ENCODE results near the gene CALML6. TPM values are rescaled to one million over a fixed set of nuclear protein-coding genes. Genes with fewer than 3 reads are reported as not detected.

CALML6 gene
- total RNA-seq, 2 donors from 2014 or later, result not detected

- Histone ChIP-seq H3K36me3 (no peaks in the 10 kb centered on the region), H3K4me1 (ENCODE audit: control insufficient read depth in 1 of 2, low read depth in 2 of 2) (peaks cover 5 to 11% of the 10 kb centered on the region in 2 donors), H3K27ac (no peak overlapping the region), H3K27me3 (replicated peaks; ENCODE audit: insufficient read depth) (peaks cover 5% of the 10 kb centered on the region), H3K4me3 (no peak overlapping the region), H3K9me3 (no peaks in the 10 kb centered on the region)
- no peak for ATAC-seq (ENCODE audit: insufficient number of reproducible peaks, low FRiP score, low read depth)
- no peak for TF ChIP-seq CTCF (IDR thresholded peaks at IDR 0.05)
- DNase-seq (ENCODE audit: low spot score), result no peak
These were observed 48.5 kb downstream of the CALML6 start for GRCh38 chr1:1963570-1963969.

GRCh38 chr1:1964811-1965210, 49.8 kb downstream of the CALML6 start:
- Histone ChIP-seq H3K36me3 (no peaks in the 10 kb centered on the region), H3K27ac (no peak overlapping the region), H3K4me1 (ENCODE audit: control insufficient read depth in 1 of 2, low read depth in 2 of 2) (peaks cover 4 to 8% of the 10 kb centered on the region in 2 donors), H3K4me3 (no peak overlapping the region), H3K27me3 (replicated peaks; ENCODE audit: insufficient read depth) (peaks cover 5% of the 10 kb centered on the region), H3K9me3 (no peaks in the 10 kb centered on the region)
- no peak for DNase-seq (ENCODE audit: low spot score)
- no peak for TF ChIP-seq CTCF (IDR thresholded peaks at IDR 0.05)
- no peak for ATAC-seq (ENCODE audit: insufficient number of reproducible peaks, low FRiP score, low read depth)

- TF ChIP-seq CTCF (IDR thresholded peaks at IDR 0.05), result no peak
- DNase-seq (ENCODE audit: low spot score) (no peak), ATAC-seq (ENCODE audit: insufficient number of reproducible peaks, low FRiP score, low read depth) (no peak)
- Histone ChIP-seq H3K27me3 (replicated peaks; ENCODE audit: insufficient read depth) (peaks cover under 1% of the 10 kb centered on the region), H3K36me3 (no peaks in the 10 kb centered on the region), H3K4me3 (no peak overlapping the region), H3K4me1 (ENCODE audit: control insufficient read depth in 1 of 2, low read depth in 2 of 2) (peaks cover 0 to under 1% of the 10 kb centered on the region in 2 donors), H3K9me3 (no peaks in the 10 kb centered on the region), H3K27ac (no peak overlapping the region)
These were observed 50.5 kb downstream of the CALML6 start for GRCh38 chr1:1965546-1965945.

- Histone ChIP-seq H3K27me3 (replicated peaks; ENCODE audit: insufficient read depth) (no peaks in the 10 kb centered on the region), H3K9me3 (no peaks in the 10 kb centered on the region), H3K4me1 (ENCODE audit: control insufficient read depth in 1 of 2, low read depth in 2 of 2) (no peaks in the 10 kb centered on the region), H3K27ac (no peak overlapping the region), H3K36me3 (no peaks in the 10 kb centered on the region), H3K4me3 (no peak overlapping the region)
- DNase-seq (ENCODE audit: low spot score) (no peak), ATAC-seq (ENCODE audit: insufficient number of reproducible peaks, low FRiP score, low read depth) (no peak)
- no peak for TF ChIP-seq CTCF (IDR thresholded peaks at IDR 0.05)
These were observed 51.1 kb downstream of the CALML6 start for GRCh38 chr1:1966071-1966740.

Other genes with a start within 250 kb of the CALML6 start
- 10 to 100 TPM; 37.2 to 48.3 TPM for gene SLC35E2B, start 222.5 kb upstream of the CALML6 start, total RNA-seq
- 10 to 100 TPM; 56.3 to 56.7 TPM for gene CDK11A, start 190.9 kb upstream of the CALML6 start, total RNA-seq
- 100 to 1,000 TPM in 1 of 2 donors, 10 to 100 TPM in 1; 91.9 to 110 TPM for gene NADK, start 136.8 kb upstream of the CALML6 start, total RNA-seq
- 100 to 1,000 TPM; 169 to 200 TPM for gene GNB1, start 24.2 kb upstream of the CALML6 start, total RNA-seq
- gene TMEM52, start 4.0 kb downstream of the CALML6 start, total RNA-seq, result not detected
- not detected for gene CFAP74, start 88.5 kb downstream of the CALML6 start, total RNA-seq
- gene GABRD, start 104.1 kb downstream of the CALML6 start, total RNA-seq, result not detected
- gene PRKCZ, start 135.2 kb downstream of the CALML6 start, total RNA-seq, result under 1 TPM in 1 of 2 donors, not detected in 1; 0.68 TPM

Measured in thoracic aorta (tissue), 2 donors.